ENCODE data around the gene BTBD16.

The BTBD16 gene

DNA sequence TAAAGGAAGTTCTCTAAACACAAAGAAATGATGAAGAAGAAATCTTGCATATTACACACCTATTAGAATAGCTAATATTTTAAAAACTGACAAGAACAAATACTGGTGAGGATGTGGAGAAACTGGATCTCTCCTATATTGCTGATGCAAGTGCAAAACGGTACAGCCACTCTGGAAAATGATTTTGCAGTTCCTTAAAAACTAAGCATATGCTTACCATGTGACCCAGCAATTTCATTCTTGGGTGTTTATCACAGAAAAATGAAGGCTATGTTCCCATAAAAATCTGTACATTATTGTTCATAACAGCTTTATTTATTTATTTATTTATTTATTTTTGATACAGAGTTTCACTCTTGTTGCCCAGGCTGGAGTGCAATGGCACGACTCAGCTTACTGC is 88.5 kb downstream of the BTBD16 start:
- no peak overlapping the region for H3K27ac ChIP-seq

DNA sequence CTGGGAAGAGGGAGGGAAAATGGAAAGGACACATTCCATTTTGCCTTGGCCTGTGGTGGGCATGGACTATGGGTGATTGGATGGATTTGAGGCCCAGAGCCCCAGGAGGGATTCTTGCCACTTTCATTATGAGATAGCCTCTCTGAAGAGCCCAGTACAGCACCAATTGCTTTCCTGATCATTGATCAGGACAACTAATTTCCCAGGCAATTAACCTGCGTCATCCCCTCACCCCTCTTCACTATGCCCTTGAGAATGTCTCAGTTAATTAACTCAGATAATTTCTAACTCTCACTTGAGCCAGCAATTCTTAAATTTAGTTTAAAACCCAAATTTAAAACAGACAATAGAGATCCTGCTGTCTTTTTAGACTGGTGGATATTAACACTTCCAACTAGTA is 90.0 kb downstream of the BTBD16 start:
- no peak overlapping the region for H3K27ac ChIP-seq
- TF ChIP-seq, protein P1, sequence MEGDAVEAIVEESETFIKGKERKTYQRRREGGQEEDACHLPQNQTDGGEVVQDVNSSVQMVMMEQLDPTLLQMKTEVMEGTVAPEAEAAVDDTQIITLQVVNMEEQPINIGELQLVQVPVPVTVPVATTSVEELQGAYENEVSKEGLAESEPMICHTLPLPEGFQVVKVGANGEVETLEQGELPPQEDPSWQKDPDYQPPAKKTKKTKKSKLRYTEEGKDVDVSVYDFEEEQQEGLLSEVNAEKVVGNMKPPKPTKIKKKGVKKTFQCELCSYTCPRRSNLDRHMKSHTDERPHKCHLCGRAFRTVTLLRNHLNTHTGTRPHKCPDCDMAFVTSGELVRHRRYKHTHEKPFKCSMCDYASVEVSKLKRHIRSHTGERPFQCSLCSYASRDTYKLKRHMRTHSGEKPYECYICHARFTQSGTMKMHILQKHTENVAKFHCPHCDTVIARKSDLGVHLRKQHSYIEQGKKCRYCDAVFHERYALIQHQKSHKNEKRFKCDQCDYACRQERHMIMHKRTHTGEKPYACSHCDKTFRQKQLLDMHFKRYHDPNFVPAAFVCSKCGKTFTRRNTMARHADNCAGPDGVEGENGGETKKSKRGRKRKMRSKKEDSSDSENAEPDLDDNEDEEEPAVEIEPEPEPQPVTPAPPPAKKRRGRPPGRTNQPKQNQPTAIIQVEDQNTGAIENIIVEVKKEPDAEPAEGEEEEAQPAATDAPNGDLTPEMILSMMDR (conservative IDR thresholded peaks at IDR 0.05) = no peak

More for the DNA sequence above, 88.5 kb downstream of the BTBD16 start:
- TF ChIP-seq, protein P1 (conservative IDR thresholded peaks at IDR 0.05) = no peak

DNA sequence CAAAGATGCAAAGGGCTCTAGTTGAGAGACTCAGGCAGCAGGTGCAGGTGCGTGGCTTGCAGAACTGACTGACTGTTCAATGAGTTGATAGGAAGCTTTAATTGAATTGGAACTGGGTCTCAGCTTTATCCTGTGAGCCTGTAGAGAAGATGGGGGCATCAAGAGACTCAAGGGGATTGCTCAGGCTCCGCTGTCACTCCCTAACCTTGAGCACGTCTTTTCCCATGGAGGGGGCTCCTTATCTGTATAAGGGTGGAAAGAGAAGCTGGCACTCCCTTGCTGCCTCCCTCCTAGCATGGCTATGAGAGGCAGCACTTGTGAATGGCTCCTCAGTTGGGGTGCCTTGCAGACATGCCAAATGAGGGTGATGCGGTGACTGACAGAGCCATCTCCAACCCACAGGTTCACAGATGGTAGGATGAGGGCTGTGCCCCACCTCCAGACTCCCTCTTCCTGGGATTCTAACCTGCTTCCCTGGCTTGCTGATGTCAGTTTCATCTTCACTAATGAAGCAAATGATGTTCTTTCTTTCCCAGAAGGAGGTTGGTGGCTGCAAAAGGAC is 91.0 kb downstream of the BTBD16 start:
- no peak overlapping the region for H3K27ac ChIP-seq
- TF ChIP-seq, protein P1 (conservative IDR thresholded peaks at IDR 0.05) = no peak

DNA sequence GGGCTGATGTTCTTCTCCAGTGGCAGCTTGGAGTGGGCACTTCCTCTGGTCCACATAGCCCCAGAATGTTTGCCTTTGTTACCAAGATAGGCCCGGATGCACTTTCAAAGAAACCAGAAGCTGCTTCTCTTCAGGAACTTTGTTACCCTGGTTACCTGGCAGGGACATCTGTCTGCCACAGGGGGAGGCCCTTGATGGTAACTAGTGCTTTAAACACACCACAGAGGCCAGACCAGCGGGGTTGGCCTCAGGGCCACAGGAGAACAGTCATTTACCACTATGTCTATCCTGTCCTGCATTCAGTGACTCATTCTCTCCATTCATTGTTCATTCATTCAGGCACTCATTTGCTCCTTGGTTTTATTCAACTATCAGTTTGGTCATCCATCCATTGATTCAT is 91.5 kb downstream of the BTBD16 start:
- H3K27ac ChIP-seq = no peak overlapping the region
- TF ChIP-seq, protein P1 (conservative IDR thresholded peaks at IDR 0.05) = no peak

DNA sequence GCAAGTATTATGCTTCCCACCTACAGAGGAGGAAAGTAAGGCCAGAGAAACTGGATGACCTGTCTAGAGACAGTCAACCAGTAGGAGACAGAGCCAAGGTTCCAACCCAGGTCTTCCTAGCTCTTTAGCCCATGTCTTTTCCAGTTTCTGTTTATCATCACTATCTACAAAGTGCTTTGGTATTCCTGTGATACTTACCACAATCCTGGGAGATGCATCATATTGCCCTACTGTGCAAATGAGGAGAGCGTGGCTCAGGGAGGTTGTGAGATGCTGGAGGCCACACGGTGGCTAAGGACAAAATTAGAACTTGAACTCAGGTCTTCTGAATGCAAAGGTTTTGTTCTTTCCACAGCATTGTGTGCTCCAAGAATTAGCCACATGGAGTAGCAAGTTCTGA is 92.2 kb downstream of the BTBD16 start:
- no peak overlapping the region for H3K27ac ChIP-seq
- TF ChIP-seq, protein P1 (conservative IDR thresholded peaks at IDR 0.05) = no peak

DNA sequence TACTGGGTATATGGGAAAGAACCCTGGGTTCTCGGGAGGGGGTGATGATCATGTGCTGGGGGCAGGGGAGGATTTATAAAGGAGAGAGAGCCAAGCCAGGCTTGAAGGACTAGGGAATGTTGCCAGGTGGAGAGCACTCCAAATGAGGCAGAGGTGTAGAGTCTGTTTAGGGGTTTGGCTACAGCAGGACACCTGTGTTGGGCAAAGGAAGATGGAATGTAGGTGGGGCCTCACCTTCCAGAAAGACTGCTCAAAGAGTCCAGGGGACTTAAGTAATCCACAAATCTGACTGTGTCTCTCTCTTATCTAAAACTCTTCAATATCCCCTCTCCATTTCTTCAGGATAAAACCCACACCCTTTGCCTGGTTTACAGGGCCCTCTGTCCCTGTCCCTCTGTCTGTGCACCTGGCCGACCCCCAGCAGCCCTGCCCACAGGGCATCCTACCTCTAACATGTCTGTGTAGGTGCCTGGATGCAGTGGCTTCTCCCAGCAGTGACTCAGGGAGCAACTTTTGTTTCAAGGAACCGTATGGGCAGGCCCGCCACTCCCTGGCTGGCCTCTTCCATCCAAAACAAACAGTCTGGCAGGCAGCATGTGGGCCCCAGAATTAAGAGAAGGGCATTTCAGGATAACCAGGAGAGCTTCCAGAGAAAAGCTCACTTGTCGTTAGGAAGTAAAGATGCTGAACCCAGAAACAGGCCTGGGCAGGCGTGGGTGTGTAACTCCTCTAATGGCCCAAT is 92.8 kb downstream of the BTBD16 start:
- no peak overlapping the region for H3K27ac ChIP-seq
- TF ChIP-seq, protein P1 (conservative IDR thresholded peaks at IDR 0.05) = no peak

DNA sequence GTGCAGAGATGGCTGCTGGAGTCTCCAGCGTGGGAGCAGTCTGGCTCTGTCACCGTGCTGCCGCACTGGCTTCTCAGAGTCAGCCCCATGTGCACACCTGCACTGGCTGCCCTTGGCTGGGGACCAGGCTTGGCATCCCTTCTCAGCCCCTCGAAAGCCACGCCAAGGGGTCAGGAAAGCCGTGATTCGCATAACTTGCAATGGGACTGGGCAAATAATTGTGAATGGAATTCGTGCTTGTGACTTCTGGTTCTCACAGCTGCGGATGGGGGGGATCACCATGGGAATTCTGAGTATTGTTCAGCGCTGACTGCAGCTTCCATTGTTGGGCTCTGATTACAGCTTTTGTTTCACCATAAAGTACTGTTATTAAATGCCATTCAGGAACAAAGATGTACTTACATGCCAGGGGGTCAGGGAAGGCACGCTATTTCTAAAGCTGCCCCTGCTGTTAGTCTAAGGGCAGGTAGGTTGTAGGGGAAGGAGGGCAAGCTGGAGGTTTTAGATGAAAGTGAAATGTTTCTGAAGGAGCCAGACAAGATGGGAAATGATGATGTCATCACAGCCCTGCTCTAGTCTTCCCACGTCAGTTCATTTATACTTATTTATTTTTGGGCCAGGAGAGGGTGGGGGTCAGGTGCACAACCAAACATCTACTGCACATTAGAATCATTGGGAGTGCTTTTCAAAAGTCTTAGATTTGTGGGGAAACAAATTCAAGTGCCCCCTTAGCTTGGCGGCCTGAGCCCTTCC is 97.6 kb downstream of the BTBD16 start:
- H3K27ac ChIP-seq = no peak overlapping the region
- TF ChIP-seq, protein P1 (conservative IDR thresholded peaks at IDR 0.05) = no peak
